Subcutaneous preadipocyte (primary cell): ENCODE results near the gene LHX4. TPM values are rescaled to one million over a fixed set of nuclear protein-coding genes. Genes with fewer than 3 reads are reported as not detected.

Experiments
- total RNA-seq: library from RNA; depleted of rRNA; stranded (reverse); fragments of >200 nt; gene quantifications from 2 replicates; pipeline ENCODE4 v1.2.3, GENCODE V29; 2012

Gene LHX4
- not detected in 2 replicates for total RNA-seq

DNA sequence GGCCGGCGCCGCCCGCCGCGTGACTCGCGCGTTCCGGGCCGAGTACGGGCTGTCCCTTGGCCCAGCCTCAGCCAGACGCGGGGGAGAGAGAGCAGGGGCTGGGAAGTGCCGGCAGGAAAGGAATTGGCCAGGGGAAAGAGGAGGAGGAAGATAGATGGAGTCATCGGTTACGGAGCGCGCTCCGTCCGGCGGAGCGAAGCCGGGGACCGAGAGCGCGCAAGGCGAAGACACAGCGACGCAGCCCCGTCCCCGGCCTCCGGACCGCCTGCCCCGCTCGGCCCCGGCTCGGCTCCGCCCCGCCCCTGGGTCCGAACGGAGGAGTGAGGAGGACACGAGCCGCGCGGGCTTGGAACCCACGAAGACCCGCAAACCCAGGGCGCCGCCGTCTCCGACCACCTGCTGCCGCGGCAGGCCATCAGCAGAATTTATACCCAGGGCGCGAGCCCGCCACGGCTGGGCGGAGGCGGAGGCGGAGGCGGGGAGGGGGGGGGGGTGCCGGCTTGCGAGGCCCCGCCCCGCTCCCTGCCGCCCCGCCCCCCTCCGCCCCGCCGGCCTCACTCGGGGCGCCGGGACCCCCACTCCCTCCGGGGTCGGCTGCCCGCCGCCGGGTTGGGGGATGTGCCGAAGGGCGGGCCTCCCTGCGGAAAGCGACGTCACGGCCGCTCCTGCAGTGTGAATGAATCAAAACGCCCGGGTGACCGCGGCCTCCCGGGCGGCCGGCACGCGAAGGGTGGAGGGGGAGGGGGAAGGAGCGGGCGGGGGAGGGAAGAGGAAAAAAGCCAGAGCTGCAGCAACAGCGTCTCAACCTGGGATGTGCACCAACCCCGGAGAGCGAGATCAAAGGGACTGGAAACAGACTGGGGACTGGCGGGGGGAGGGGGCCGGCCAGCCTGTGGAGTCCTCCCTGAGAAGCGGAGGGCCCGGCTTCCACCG lies at the start of gene LHX4:
Gene LHX4, plus strand, starts transcription at position 782 of the 933 bp plus-strand sequence. CDS start 266 bp downstream, outside the sequence.

Other genes with a start within 250 kb of the LHX4 start
- gene QSOX1, start 75.4 kb upstream of the LHX4 start, total RNA-seq: 66.1 and 72.8 TPM in 2 replicates